ENCODE data around the gene FMN1.
"Not testable (repeated sequence)": the region's sequence is repeated elsewhere in the genome, so short reads cannot be mapped to it uniquely, and the experiment has no call there.

Gene FMN1

GRCh38 chr15:33089165-33089877 lies 105.2 kb downstream of the FMN1 start:
- DNase-seq = no peak

GRCh38 chr15:33086500-33087121 lies 107.9 kb downstream of the FMN1 start:
- DNase-seq = peak; percentile 49

- no peak for DNase-seq
Measured at GRCh38 chr15:33084661-33085060, 109.9 kb downstream of the FMN1 start.

- no peak for DNase-seq
Measured at GRCh38 chr15:33083232-33084081, 111.1 kb downstream of the FMN1 start.

- DNase-seq = no peak
Measured at GRCh38 chr15:33080006-33080405, 114.5 kb downstream of the FMN1 start.

GRCh38 chr15:33078607-33079006 lies 115.9 kb downstream of the FMN1 start:
- no peak for DNase-seq

GRCh38 chr15:33076937-33077336 lies 117.6 kb downstream of the FMN1 start:
- DNase-seq = no peak

- no peak for DNase-seq
Measured at GRCh38 chr15:33074942-33075341, 119.6 kb downstream of the FMN1 start.

- no peak for DNase-seq
Measured at GRCh38 chr15:33074212-33074611, 120.3 kb downstream of the FMN1 start.

GRCh38 chr15:33071451-33071850 lies 123.1 kb downstream of the FMN1 start:
- no peak for DNase-seq

- DNase-seq = not testable (repeated sequence)
Measured at GRCh38 chr15:33069903-33070302, 124.6 kb downstream of the FMN1 start.

- no peak for DNase-seq
Measured at GRCh38 chr15:33069161-33069560, 125.4 kb downstream of the FMN1 start.

- no peak for DNase-seq
Measured at GRCh38 chr15:33068511-33068990, 126.0 kb downstream of the FMN1 start.

- peak; percentile 56 for DNase-seq
Measured at GRCh38 chr15:33068007-33068481, 126.5 kb downstream of the FMN1 start.

GRCh38 chr15:33067456-33067855 lies 127.1 kb downstream of the FMN1 start:
- DNase-seq = peak; percentile 49

GRCh38 chr15:33066584-33066983 lies 127.9 kb downstream of the FMN1 start:
- no peak for DNase-seq

- DNase-seq = peak; percentile 5
Measured at GRCh38 chr15:33064878-33065277, 129.6 kb downstream of the FMN1 start.

GRCh38 chr15:33059184-33059583 lies 135.3 kb downstream of the FMN1 start:
- no peak for DNase-seq

- no peak for DNase-seq
Measured at GRCh38 chr15:33057845-33058244, 136.7 kb downstream of the FMN1 start.

GRCh38 chr15:33055962-33056361 lies 138.6 kb downstream of the FMN1 start:
- DNase-seq = no peak

GRCh38 chr15:33051528-33051927 lies 143.0 kb downstream of the FMN1 start:
- no peak for DNase-seq

- no peak for DNase-seq
Measured at GRCh38 chr15:33048255-33048654, 146.3 kb downstream of the FMN1 start.

- no peak for DNase-seq
Measured at GRCh38 chr15:33047077-33047476, 147.4 kb downstream of the FMN1 start.

All from amniotic stem cell (primary cell).